ENCODE measurements around the gene DLX1. TPM values are rescaled to one million over a fixed set of nuclear protein-coding genes. Genes with fewer than 3 reads are reported as not detected.
"Not testable (repeated sequence)": the region's sequence is repeated elsewhere in the genome, so short reads cannot be mapped to it uniquely, and the experiment has no call there.

The DLX1 gene
- total RNA-seq, result under 0.01 TPM in 1 of 2 replicates, not detected in the other

DNA sequence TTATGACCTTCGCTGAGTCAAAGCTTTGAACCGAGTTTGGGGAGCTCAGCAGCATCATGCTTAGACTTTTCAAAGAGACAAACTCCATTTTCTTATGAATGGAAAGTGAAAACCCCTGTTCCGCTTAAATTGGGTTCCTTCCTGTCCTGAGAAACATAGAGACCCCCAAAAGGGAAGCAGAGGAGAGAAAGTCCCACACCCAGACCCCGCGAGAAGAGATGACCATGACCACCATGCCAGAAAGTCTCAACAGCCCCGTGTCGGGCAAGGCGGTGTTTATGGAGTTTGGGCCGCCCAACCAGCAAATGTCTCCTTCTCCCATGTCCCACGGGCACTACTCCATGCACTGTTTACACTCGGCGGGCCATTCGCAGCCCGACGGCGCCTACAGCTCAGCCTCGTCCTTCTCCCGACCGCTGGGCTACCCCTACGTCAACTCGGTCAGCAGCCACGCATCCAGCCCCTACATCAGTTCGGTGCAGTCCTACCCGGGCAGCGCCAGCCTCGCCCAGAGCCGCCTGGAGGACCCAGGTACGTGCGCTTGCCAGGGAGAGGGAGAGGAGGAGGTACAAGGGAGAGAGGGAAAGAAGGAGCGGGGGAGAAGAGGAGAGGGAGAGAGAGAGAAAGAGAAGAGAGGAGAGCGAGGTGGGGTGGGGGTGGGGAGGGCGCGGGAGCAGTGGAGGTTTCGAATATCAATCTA is at the start of gene DLX1:
Gene DLX1, plus strand, starts transcription at position 48 of the 700 bp plus-strand sequence. Its CDS starts 171 bp downstream, at position 219.
- DNase-seq (ENCODE audit: low read depth in 2 of 2), result no peak

GRCh38 chr2:172038121-172038520 is 47.2 kb upstream of the DLX1 start:
- no peak for DNase-seq (ENCODE audit: low read depth in 2 of 2)

- no peak for DNase-seq (ENCODE audit: low read depth in 2 of 2)
Measured at GRCh38 chr2:172038604-172039003, 46.7 kb upstream of the DLX1 start.

GRCh38 chr2:172039011-172039704 is 46.1 kb upstream of the DLX1 start:
- DNase-seq (ENCODE audit: low read depth in 2 of 2), result no peak

DNA sequence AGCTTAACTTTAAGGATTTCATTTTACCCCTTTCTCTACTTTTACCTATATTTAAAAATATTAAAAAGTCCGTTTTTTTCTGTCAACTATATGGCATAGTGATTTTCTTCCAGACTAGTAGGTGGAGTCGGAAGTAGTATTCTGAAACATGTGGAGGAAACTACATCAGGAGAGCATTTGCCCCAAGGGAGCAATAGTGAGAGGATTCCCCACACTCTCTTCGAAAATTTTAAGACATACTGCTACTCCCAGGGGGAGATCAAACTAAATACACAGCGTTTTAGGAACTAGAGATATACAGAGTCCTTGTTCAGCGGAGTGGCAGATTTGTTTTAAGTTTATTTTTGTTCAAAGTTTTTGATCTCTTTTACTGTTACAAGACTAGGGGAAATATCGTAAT is 45.0 kb upstream of the DLX1 start:
- no peak for DNase-seq (ENCODE audit: low read depth in 2 of 2)

DNA sequence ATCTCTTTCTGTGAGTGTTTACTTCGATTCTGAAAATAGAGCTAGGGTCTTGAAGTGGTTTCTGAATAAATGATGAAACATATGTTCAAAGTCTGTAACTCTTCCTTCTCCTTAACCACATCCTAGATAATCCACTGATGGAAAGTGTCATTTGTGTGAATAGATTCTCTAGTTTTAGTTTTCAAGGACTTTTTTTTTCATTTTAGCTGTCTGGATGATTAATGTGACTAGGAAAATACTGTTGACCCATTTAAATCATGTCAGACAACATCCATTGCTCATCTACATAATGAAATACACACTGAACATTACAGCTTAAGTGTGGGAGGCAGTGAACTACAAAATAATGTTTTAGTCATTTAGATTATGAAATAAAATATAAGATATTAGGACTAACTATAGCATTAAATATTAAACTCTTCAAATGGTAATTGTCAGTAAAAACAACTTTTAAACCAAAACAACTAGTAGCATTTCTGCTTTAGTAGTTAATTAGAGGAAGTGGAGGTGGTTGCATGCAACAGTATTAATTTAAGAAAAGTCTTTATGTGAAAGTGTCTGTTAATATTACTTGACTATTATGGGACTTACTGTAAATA is 39.1 kb upstream of the DLX1 start:
- no peak for DNase-seq (ENCODE audit: low read depth in 2 of 2)

DNA sequence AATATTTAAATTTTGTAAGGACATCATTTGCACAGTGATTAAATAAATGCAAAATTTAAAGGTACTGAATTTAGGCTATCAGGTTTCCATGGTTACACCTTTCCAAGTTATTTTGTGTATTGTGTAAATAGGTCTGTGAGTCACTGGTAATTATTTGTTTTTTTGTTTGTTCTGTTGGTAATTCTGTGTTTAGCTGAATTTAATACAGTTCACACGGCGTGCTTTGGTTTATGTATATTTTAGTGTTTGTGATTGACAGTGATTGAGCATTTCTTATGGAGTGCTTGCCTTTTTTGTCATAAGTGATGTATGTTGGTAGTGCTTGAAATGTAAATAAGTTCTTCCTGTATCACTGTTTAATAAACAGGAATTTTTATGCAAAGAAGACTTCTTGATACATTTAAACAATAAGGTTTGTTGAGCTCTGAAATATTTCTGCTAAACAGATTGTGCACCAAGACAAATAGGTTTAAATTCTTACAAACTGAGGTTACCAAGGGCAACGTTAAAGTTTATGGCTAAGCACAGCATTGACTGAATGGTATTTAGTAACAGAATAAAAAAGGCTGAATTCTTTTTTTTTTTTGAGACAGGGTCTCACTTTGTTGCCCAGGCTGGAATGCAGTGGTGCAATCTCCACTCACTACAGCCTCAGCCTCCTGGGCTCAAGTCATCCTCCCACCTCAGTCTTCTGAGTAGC is 38.3 kb upstream of the DLX1 start:
- DNase-seq (ENCODE audit: low read depth in 2 of 2), result no peak

GRCh38 chr2:172047566-172048507 is 37.5 kb upstream of the DLX1 start:
- DNase-seq (ENCODE audit: low read depth in 2 of 2), result no peak

- DNase-seq (ENCODE audit: low read depth in 2 of 2), result no peak
Measured at GRCh38 chr2:172048508-172049503, 36.5 kb upstream of the DLX1 start.

DNA sequence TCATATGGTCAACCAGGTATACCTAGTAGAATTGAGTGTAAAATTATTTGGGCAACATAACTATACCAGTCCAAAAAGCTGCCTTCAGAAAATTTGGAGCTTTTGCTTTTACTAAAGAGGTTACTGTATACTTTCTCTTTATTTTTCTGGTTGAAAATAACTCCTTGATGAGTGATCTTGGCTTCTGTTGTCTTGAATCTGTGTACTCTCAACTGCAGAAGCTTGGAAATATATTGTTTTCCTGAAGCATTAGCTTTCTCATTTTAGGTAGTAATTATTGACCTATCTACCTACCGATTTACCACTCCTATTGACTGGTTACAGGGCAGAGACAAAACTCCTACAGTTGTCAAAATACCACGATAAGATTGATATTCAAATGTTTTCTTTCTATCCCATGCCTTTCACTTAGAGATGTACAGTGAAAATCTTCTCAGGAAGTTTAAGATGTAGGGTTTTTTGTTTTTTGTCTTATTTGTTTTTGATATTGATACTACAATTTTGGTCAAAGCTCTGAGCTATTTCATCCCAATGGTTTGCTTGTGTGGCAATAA is 35.7 kb upstream of the DLX1 start:
- no peak for DNase-seq (ENCODE audit: low read depth in 2 of 2)

GRCh38 chr2:172050479-172051125 is 34.7 kb upstream of the DLX1 start:
- no peak for DNase-seq (ENCODE audit: low read depth in 2 of 2)

- DNase-seq (ENCODE audit: low read depth in 2 of 2), result peak; percentile 71 to 85
Measured at GRCh38 chr2:172052000-172052983, 33.0 kb upstream of the DLX1 start.

GRCh38 chr2:172053486-172053885 is 31.8 kb upstream of the DLX1 start:
- DNase-seq (ENCODE audit: low read depth in 2 of 2), result no peak

GRCh38 chr2:172056293-172056692 is 29.0 kb upstream of the DLX1 start:
- DNase-seq (ENCODE audit: low read depth in 2 of 2), result no peak

DNA sequence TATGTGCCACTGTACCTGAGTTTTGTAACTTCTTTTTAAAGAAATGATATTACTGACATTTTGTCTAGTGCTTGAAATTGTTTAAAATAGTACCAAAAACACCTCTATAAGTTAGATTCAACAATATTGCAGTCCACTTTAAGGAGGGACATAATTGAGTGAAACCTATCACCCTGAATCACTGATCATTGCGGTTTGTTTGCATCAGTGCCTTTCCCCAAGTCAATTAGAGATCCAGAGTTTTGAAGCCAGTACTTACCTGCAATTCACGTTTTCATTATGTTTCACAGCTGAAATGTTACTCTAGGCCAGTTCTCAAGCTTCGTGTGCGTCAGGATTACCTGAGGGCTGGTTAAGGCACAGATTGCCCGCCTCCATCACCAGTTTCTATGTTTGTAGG is 26.6 kb upstream of the DLX1 start:
- DNase-seq (ENCODE audit: low read depth in 2 of 2), result no peak

DNA sequence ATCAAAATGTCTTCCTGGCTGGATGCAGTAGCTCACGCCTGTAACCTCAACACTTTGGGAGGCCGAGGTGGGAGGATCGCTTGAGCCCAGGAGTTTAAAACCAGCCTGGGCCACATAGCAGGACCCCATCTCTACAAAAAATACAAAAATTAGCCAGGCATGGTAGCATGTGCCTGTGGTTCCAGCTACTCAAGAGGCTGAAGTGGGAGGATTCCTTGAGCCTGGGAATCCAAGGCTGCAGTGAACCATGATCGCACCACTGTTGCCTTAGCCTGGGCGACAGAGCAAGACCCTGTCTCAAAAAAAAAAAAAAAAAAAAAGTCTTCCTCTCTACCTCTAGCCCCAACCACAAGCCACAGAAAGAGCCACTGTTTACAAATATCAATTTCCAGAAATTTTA is 25.2 kb upstream of the DLX1 start:
- DNase-seq (ENCODE audit: low read depth in 2 of 2), result not testable (repeated sequence)

DNA sequence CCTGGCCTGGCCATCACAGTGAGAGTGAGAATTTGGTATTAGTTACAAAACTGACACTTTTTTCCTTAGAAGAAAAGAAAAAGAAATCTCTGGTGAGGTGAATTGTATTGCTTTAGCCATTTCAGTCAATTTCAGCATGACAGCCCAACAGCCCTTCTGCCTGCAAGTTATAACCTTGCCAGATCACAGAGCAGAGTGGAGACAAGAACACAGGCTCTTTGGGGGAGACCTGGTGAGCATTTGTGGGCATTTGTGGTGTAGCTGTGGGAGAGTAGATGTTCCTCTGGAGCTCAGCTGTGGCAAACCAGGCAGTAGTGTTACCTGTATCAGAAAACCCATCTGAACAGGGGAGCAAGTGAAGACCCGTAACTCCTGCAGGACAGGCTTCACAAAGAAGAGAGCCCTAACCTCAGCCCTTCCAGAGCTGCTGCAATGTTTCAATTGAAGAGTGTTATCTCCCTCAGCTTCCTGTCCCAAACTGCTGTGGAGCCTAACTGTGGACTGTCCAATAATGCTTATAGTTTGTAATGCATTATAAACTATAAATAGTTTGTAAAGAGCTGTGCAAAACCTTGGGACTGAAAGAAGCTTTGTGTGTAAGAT is 22.8 kb upstream of the DLX1 start:
- DNase-seq (ENCODE audit: low read depth in 2 of 2), result no peak
